Gastroesophageal sphincter (tissue), 3 donors: ENCODE data around the gene TNS3.

Source experiments
- EP300 ChIP-seq: sonication (generic); formaldehyde crosslinking; IDR thresholded peaks from one replicate; pipeline ENCODE4 v1.6.1; 2017; ENCODE audit warnings: antibody characterized with exemption, mild to moderate bottlenecking
- POLR2A ChIP-seq, 2 donors: fragments of 450-650 bp; IDR thresholded peaks; one replicate each; pipeline ENCODE4 v1.6.1; 2017; ENCODE audit warnings: antibody characterized with exemption in 2 of 2, mild to moderate bottlenecking in 2 of 2, moderate library complexity in 1 of 2
- POLR2AphosphoS5 ChIP-seq: sonication (generic); formaldehyde crosslinking; IDR thresholded peaks from one replicate; pipeline ENCODE4 v1.6.1; 2017; ENCODE audit warnings: antibody characterized with exemption
- TF ChIP-seq, protein P1 (sequence below), 4 experiments: fragments of 200-600 bp in 2 of 4; fragments of 450-650 bp in 2 of 4; sonication (generic) in 1 of 4; IDR thresholded peaks; one replicate each; pipeline ENCODE4 v1.5.1; 2017 to 2019; ENCODE audit warnings: antibody characterized with exemption in 4 of 4, mild to moderate bottlenecking in 2 of 4, moderate library complexity in 2 of 4

- TF ChIP-seq, protein P1, sequence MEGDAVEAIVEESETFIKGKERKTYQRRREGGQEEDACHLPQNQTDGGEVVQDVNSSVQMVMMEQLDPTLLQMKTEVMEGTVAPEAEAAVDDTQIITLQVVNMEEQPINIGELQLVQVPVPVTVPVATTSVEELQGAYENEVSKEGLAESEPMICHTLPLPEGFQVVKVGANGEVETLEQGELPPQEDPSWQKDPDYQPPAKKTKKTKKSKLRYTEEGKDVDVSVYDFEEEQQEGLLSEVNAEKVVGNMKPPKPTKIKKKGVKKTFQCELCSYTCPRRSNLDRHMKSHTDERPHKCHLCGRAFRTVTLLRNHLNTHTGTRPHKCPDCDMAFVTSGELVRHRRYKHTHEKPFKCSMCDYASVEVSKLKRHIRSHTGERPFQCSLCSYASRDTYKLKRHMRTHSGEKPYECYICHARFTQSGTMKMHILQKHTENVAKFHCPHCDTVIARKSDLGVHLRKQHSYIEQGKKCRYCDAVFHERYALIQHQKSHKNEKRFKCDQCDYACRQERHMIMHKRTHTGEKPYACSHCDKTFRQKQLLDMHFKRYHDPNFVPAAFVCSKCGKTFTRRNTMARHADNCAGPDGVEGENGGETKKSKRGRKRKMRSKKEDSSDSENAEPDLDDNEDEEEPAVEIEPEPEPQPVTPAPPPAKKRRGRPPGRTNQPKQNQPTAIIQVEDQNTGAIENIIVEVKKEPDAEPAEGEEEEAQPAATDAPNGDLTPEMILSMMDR (IDR thresholded peaks at IDR 0.05) = no peak
- no peak for TF ChIP-seq EP300
- TF ChIP-seq POLR2A (IDR thresholded peaks at IDR 0.05) = no peak
- no peak for TF ChIP-seq POLR2AphosphoS5
Measured at GRCh38 chr7:47556511-47557180, 25.3 kb downstream of the TNS3 start.
